HEK293 (cell line): ENCODE measurements around the gene BTG2.
"Not testable (repeated sequence)": the region's sequence is repeated elsewhere in the genome, so short reads cannot be mapped to it uniquely, and the experiment has no call there.

ENCODE experiments used
- CTCF ChIA-PET: fragments of 350-600 bp; formaldehyde crosslinking; extraction: SDS; loops from one replicate; lab custom pipeline; 2021; ENCODE audit warnings: antibody characterized with exemption; lab: Yijun Ruan, JAX
- POLR2A ChIA-PET: fragments of 300-600 bp; formaldehyde crosslinking; extraction: SDS; loops from one replicate; lab custom pipeline; 2020; ENCODE audit warnings: antibody characterized with exemption, inconsistent platforms; lab: Yijun Ruan, JAX
- H3K27ac ChIP-seq: fragments of 200-500 bp; sonication (Bioruptor generic); 2 replicates; pipeline ENCODE4 v1.5.1; 2014; ENCODE audit warnings: low read depth, low read length, control low read depth, inconsistent platforms; ENCODE audit errors: extremely low read depth
- H3K36me3 ChIP-seq, 2 experiments: fragments of 200-500 bp in 1 of 2; sonication (Bioruptor generic) in 1 of 2; 1 replicate in 1 of 2; 2 replicates in 1 of 2; pipeline ENCODE4 v1.5.1; 2014 to 2017; ENCODE audit warnings: inconsistent platforms in 2 of 2, low read length in 2 of 2; ENCODE audit not compliant: control insufficient read depth in 2 of 2, insufficient read depth in 1 of 2
- H3K4me1 ChIP-seq: fragments of 200-500 bp; sonication (Bioruptor generic); 2 replicates; pipeline ENCODE4 v1.5.1; 2014; ENCODE audit warnings: mild to moderate bottlenecking, low read length, inconsistent platforms; ENCODE audit not compliant: control insufficient read depth, insufficient read depth
- H3K4me3 ChIP-seq: 2 replicates; pipeline ENCODE4 v1.5.1; 2011; ENCODE audit warnings: low read depth, mild to moderate bottlenecking, control low read depth, low read length, moderate library complexity
- H3K9me3 ChIP-seq: fragments of 200-500 bp; sonication (Bioruptor generic); 2 replicates; pipeline ENCODE4 v1.5.1; 2014; ENCODE audit warnings: low read depth, low read length, inconsistent platforms; ENCODE audit not compliant: control insufficient read depth, insufficient read depth
- EGR2 ChIP-seq: fragments of 450-650 bp; formaldehyde crosslinking; IDR thresholded peaks from 2 replicates; pipeline ENCODE4 v1.5.1; 2016; ENCODE audit warnings: low read depth, missing biosample characterization, missing genetic modification characterization
- GFI1B ChIP-seq: fragments of 450-650 bp; formaldehyde crosslinking; IDR thresholded peaks from 2 replicates; pipeline ENCODE4 v1.5.1; 2016; ENCODE audit warnings: missing biosample characterization, missing genetic modification characterization
- KLF16 ChIP-seq: fragments of 450-650 bp; formaldehyde crosslinking; IDR thresholded peaks from 2 replicates; pipeline ENCODE4 v1.5.1; 2017; ENCODE audit warnings: missing biosample characterization, missing genetic modification characterization
- OVOL3 ChIP-seq: fragments of 450-650 bp; formaldehyde crosslinking; IDR thresholded peaks from 2 replicates; pipeline ENCODE4 v1.5.1; 2016; ENCODE audit warnings: missing biosample characterization, missing genetic modification characterization
- SCRT2 ChIP-seq: fragments of 450-650 bp; formaldehyde crosslinking; IDR thresholded peaks from 2 replicates; pipeline ENCODE4 v1.5.1; 2016; ENCODE audit warnings: missing biosample characterization, missing genetic modification characterization
- ZFHX2 ChIP-seq: fragments of 450-650 bp; formaldehyde crosslinking; conservative IDR thresholded peaks from 2 replicates; pipeline ENCODE4 v1.5.1; 2016; ENCODE audit warnings: missing biosample characterization, missing genetic modification characterization
- ZNF239 ChIP-seq: fragments of 450-650 bp; formaldehyde crosslinking; IDR thresholded peaks from 2 replicates; pipeline ENCODE4 v1.5.1; 2016; ENCODE audit warnings: missing biosample characterization, missing genetic modification characterization
- ZNF791 ChIP-seq: fragments of 450-650 bp; formaldehyde crosslinking; IDR thresholded peaks from 2 replicates; pipeline ENCODE4 v1.5.1; 2016; ENCODE audit warnings: missing biosample characterization, missing genetic modification characterization
- TF ChIP-seq, protein P1 (sequence below): fragments of 450-650 bp; formaldehyde crosslinking; IDR thresholded peaks from 2 replicates; pipeline ENCODE4 v1.5.1; 2017; ENCODE audit warnings: missing biosample characterization, missing genetic modification characterization
- TF ChIP-seq, protein P2 (sequence below): fragments of 450-650 bp; formaldehyde crosslinking; conservative IDR thresholded peaks from 2 replicates; pipeline ENCODE4 v1.5.1; 2016; ENCODE audit warnings: low read depth, missing biosample characterization, missing genetic modification characterization
- TF ChIP-seq, protein P3 (sequence below): fragments of 450-650 bp; IDR thresholded peaks from 2 replicates; pipeline ENCODE4 v1.5.1; 2018; ENCODE audit warnings: missing biosample characterization, missing genetic modification characterization

BTG2 gene

DNA sequence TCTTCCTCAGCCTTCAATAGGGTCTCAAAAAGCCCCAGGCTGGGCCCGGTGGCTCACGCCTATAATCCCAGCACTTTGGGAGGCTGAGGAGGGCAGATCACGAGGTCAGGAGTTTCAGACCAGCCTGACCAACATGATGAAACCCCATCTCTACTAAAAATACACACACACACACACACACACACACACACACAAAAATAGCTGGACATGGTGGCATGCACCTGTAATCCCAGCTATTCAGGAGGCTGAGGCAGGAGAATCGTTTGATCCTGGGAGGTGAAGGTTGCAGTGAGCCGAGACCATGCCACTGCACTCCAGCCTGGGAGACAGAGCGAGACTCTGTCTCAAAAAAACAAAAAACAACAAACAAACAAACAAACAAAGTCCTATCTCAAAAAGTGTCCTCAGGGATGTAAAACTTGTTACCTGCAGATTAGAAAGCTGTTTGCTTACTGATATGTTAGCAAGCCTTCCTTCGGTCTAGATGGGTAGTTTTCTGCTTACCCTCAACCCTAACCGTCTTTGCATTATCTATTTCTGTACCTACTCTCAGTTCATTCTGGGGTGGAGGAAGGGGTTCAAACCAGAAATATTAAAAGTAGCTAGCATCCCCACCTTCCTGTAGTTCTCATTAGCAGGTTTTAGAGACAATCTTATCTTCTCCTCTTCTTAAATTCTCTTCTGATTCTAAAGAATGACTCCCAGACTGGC lies 5.4 kb upstream of the BTG2 start:
- POLR2A ChIA-PET, H3K36me3 ChIP-seq: not testable (repeated sequence)
- TF ChIP-seq, protein P1, sequence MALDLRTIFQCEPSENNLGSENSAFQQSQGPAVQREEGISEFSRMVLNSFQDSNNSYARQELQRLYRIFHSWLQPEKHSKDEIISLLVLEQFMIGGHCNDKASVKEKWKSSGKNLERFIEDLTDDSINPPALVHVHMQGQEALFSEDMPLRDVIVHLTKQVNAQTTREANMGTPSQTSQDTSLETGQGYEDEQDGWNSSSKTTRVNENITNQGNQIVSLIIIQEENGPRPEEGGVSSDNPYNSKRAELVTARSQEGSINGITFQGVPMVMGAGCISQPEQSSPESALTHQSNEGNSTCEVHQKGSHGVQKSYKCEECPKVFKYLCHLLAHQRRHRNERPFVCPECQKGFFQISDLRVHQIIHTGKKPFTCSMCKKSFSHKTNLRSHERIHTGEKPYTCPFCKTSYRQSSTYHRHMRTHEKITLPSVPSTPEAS: peak; percentile 54; the same call in 1 of the 2 replicates
- TF ChIP-seq, all 188 proteins: peak for 1; not testable (repeated sequence) for 187
- CTCF ChIA-PET: interaction anchor here (0.6 to 2.8 kb wide), 7 partner anchors 9 to 1177 kb away, joined by 3 to 9 read pairs (median 4); no protein-coding TSS in a partner anchor
- not testable (repeated sequence) for H3K27ac ChIP-seq, H3K4me1 ChIP-seq, H3K9me3 ChIP-seq, H3K4me3 ChIP-seq

DNA sequence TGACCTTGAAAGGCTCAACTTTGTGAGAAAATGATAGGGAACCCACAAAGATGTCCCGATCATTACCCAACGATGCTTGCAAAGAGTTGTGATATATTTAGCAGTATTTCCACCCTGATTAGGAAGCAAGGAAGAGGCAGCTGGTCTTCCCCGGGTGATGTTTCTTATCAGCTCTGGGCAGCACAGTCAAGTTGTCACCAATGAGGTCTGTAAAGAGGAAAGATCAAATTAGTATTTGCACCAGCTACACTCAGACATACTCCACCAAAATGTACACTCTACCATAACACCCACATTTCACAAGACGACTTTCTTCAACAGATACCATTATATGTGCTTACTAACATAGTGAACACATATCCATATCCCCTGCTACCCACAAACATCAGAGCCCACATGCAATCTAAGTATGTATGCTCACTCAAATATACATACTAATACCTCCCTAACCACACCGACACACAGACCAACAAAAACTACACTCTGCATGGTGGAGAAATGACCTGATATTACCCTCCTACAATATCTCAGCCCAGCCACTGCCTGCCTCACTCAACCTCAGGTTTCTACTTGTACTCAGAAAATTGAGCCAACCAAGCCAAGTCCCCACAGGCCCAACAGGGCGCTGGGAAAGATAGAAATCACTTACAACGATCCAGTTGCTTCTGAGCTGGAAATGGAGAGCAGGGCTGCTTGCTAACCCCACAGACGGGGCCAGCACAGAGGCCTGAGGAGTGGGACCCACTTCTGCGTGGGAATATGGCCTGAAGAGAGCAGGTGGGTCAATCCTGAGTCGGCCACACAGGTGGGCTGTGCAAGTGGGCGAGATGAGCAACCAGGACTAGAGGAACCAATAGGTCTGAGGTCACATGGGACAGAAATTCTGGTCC lies 4.6 kb upstream of the BTG2 start:
- ChIA-PET POLR2A (no interaction called here), CTCF (interaction anchor here (0.6 to 2.6 kb wide), 4 partner anchors 10 to 1177 kb away, joined by 3 to 5 read pairs (median 4); no protein-coding TSS in a partner anchor)
- peaks cover 4% of the 10 kb centered on the region; the same call in 1 of the 2 replicates for H3K4me1 ChIP-seq
- H3K36me3 ChIP-seq: no peaks in the 10 kb centered on the region
- H3K27ac ChIP-seq: no peak overlapping the region
- TF ChIP-seq GFI1B (tag by site-specific recombination): no peak
- TF ChIP-seq ZFHX2 (tag by site-specific recombination): peak; percentile 28; the same call in 1 of the 2 replicates
- H3K4me3 ChIP-seq: no peak overlapping the region
- no peaks in the 10 kb centered on the region for H3K9me3 ChIP-seq

DNA sequence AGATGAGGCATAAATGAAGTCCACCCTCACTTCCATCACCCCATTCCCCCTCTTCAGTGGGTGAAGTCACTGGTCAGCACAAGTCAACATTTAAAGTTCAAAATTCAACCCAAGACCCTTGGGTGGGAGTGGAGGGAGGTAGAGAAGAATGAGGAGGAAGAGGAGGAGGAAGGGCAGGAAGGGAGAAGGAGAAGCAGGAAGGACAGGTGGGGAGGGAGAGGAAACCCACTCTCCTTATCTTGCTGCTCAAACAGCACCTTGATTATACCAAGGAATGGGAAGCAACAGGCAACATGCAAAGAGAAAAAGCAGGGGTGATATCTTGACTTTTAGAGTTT lies 4.0 kb upstream of the BTG2 start:
- Histone ChIP-seq H3K27ac (no peak overlapping the region), H3K9me3 (no peaks in the 10 kb centered on the region), H3K36me3 (peaks cover 0 to 4% of the 10 kb centered on the region in 2 experiments; a peak in 1 of 3 replicates), H3K4me3 (no peak overlapping the region), H3K4me1 (peaks cover 4% of the 10 kb centered on the region; the same call in 1 of the 2 replicates)
- TF ChIP-seq OVOL3 (tag by site-specific recombination): no peak
- TF ChIP-seq EGR2: 0 out of 2 replicates have a peak, but pooled peaks have one; percentile 10
- no peak for TF ChIP-seq KLF16
- TF ChIP-seq, protein P2, sequence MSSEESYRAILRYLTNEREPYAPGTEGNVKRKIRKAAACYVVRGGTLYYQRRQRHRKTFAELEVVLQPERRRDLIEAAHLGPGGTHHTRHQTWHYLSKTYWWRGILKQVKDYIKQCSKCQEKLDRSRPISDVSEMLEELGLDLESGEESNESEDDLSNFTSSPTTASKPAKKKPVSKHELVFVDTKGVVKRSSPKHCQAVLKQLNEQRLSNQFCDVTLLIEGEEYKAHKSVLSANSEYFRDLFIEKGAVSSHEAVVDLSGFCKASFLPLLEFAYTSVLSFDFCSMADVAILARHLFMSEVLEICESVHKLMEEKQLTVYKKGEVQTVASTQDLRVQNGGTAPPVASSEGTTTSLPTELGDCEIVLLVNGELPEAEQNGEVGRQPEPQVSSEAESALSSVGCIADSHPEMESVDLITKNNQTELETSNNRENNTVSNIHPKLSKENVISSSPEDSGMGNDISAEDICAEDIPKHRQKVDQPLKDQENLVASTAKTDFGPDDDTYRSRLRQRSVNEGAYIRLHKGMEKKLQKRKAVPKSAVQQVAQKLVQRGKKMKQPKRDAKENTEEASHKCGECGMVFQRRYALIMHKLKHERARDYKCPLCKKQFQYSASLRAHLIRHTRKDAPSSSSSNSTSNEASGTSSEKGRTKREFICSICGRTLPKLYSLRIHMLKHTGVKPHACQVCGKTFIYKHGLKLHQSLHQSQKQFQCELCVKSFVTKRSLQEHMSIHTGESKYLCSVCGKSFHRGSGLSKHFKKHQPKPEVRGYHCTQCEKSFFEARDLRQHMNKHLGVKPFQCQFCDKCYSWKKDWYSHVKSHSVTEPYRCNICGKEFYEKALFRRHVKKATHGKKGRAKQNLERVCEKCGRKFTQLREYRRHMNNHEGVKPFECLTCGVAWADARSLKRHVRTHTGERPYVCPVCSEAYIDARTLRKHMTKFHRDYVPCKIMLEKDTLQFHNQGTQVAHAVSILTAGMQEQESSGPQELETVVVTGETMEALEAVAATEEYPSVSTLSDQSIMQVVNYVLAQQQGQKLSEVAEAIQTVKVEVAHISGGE (tag by site-specific recombination): no peak
- TF ChIP-seq, protein P3, sequence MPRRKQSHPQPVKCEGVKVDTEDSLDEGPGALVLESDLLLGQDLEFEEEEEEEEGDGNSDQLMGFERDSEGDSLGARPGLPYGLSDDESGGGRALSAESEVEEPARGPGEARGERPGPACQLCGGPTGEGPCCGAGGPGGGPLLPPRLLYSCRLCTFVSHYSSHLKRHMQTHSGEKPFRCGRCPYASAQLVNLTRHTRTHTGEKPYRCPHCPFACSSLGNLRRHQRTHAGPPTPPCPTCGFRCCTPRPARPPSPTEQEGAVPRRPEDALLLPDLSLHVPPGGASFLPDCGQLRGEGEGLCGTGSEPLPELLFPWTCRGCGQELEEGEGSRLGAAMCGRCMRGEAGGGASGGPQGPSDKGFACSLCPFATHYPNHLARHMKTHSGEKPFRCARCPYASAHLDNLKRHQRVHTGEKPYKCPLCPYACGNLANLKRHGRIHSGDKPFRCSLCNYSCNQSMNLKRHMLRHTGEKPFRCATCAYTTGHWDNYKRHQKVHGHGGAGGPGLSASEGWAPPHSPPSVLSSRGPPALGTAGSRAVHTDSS (tag by site-specific recombination): peak; percentile 73
- TF ChIP-seq SCRT2 (tag by site-specific recombination): 0 out of 2 replicates have a peak, but pooled peaks have one; percentile 25
- no peak for TF ChIP-seq ZNF239 (tag by site-specific recombination)
- TF ChIP-seq ZNF791 (tag by site-specific recombination): no peak
- 0 out of 2 replicates have a peak, but pooled peaks have one; percentile 7 for TF ChIP-seq ZFHX2 (tag by site-specific recombination)
- ChIA-PET CTCF (interaction anchor here (1.1 kb wide), 1 partner anchor 28 kb away, joined by 4 read pairs; no protein-coding TSS in a partner anchor), POLR2A (interaction anchor here (0.6 kb wide), 1 partner anchor 170 kb away, joined by 4 read pairs; no protein-coding TSS in a partner anchor)
